HepG2 (cell line): ENCODE data around the gene CCDC180. TPM values are rescaled to one million over a fixed set of nuclear protein-coding genes. Genes with fewer than 3 reads are reported as not detected.

Experiments
- ATAC-seq: fragments of 200-7000 bp; cut with Tn5 transposase; 3 replicates; pipeline ENCODE4 v1.9.1; 2020; ENCODE audit warnings: mild to moderate bottlenecking, moderate library complexity
- BruUV-seq: library from RNA; stranded (reverse); fragments of 400-500 nt; replicated peaks from 2 replicates; lab custom pipeline; 2021; lab: Mats Ljungman, UMichigan
- CTCF ChIA-PET: fragments of 300-600 bp; formaldehyde crosslinking; extraction: SDS; loops from one replicate; lab custom pipeline; 2021; ENCODE audit warnings: low total read pairs, inconsistent platforms, low intra/inter-chr PET ratio; lab: Yijun Ruan, JAX
- POLR2A ChIA-PET: fragments of 350-600 bp; sonication (Branson Sonifier 250); formaldehyde crosslinking; loops from one replicate; lab custom pipeline; 2020; ENCODE audit warnings: antibody characterized with exemption, inconsistent platforms; lab: Yijun Ruan, JAX
- DNase-seq: peaks from one replicate; pipeline ENCODE4 v3.0.0-alpha.2; 2015; ENCODE audit warnings: low spot score
- FAIRE-seq: peaks from 3 replicates; lab custom pipeline; 2011; peaks lifted over from hg19 to GRCh38; lab: Jason Lieb, UNC
- H2AFZ ChIP-seq: one replicate; pipeline ENCODE4 v1.6.1; 2011; ENCODE audit warnings: low read length, inconsistent platforms
- H3K27ac ChIP-seq: fragments of 300-600 bp; 3 replicates; pipeline ENCODE4 v1.8.0; 2011; ENCODE audit warnings: mixed run types, mild to moderate bottlenecking, mixed read lengths, low read length, inconsistent platforms; ENCODE audit not compliant: insufficient read depth; ENCODE audit errors: extremely low read length
- H3K27me3 ChIP-seq, 2 experiments: fragments of 200-600 bp in 1 of 2; 2 replicates in 1 of 2; 3 replicates in 1 of 2; pipeline versions ENCODE4 v1.6.0 to v1.8.0; 2011; ENCODE audit warnings: low read length in 2 of 2, mild to moderate bottlenecking in 2 of 2, moderate library complexity in 2 of 2, inconsistent platforms in 1 of 2; ENCODE audit not compliant: insufficient read depth in 2 of 2, control insufficient read depth in 1 of 2
- H3K36me3 ChIP-seq, 2 experiments: fragments of 200-600 bp in 1 of 2; replicated peaks in 1 of 2; 2 replicates in 1 of 2; 3 replicates in 1 of 2; pipeline versions ENCODE4 v1.5.1 to v1.8.0; 2011; ENCODE audit warnings: low read length in 2 of 2, inconsistent platforms in 1 of 2; ENCODE audit not compliant: insufficient read depth in 2 of 2, control insufficient read depth in 1 of 2
- H3K4me1 ChIP-seq: 2 replicates; pipeline ENCODE4 v1.5.1; 2012; ENCODE audit warnings: low read length, inconsistent platforms; ENCODE audit not compliant: insufficient read depth
- H3K4me2 ChIP-seq: 2 replicates; pipeline ENCODE4 v1.6.0; 2011; ENCODE audit warnings: low read depth, low read length, inconsistent platforms
- H3K4me3 ChIP-seq, 3 experiments: fragments of 200-600 bp in 1 of 3; sonication (generic), shearing (Covaris generic) in 1 of 3; replicated peaks in 1 of 3; 2 replicates each; pipeline ENCODE4 v1.5.1; 2011 to 2016; ENCODE audit warnings: low read length in 3 of 3, inconsistent platforms in 2 of 3, low read depth in 2 of 3, mild to moderate bottlenecking in 2 of 3, control low read depth in 1 of 3, mixed read lengths in 1 of 3; ENCODE audit not compliant: insufficient read depth in 1 of 3
- H3K79me2 ChIP-seq: one replicate; pipeline ENCODE4 v1.6.1; 2011; ENCODE audit warnings: low read length, inconsistent platforms; ENCODE audit not compliant: insufficient read depth
- H3K9ac ChIP-seq: 2 replicates; pipeline ENCODE4 v1.6.0; 2011; ENCODE audit warnings: mild to moderate bottlenecking, low read depth, low read length, inconsistent platforms; ENCODE audit not compliant: insufficient read depth
- H3K9me3 ChIP-seq: 2 replicates; pipeline ENCODE4 v1.5.1; 2012; ENCODE audit warnings: mild to moderate bottlenecking, low read length
- H4K20me1 ChIP-seq: 2 replicates; pipeline ENCODE4 v1.6.0; 2011; ENCODE audit warnings: inconsistent platforms, mild to moderate bottlenecking, low read length, moderate library complexity; ENCODE audit not compliant: insufficient read depth
- BRF2 ChIP-seq: sonication (generic); formaldehyde crosslinking; IDR thresholded peaks from 2 replicates; pipeline ENCODE4 v1.8.1; 2022; ENCODE audit warnings: mild to moderate bottlenecking, missing genetic modification reagents
- JARID2 ChIP-seq: sonication (generic); formaldehyde crosslinking; IDR thresholded peaks from 2 replicates; pipeline ENCODE4 v1.8.1; 2023; ENCODE audit warnings: missing genetic modification reagents, inconsistent platforms; ENCODE audit not compliant: insufficient replicate concordance
- WGBS: methylation state at CpG from one replicate; pipeline ENCODE4 v1.1.6; 2017; ENCODE audit warnings: low lambda C conversion rate; 5-methylcytosine and 5-hydroxymethylcytosine counted together
- in situ Hi-C: cut with HindIII; loops from 2 replicates; pipeline ENCODE4 v1.10.0; 2017; ENCODE audit warnings: low pct_unique_long_range_greater_than_20kb; ENCODE audit not compliant: extremely low pct_ligation_motif_present
- intact Hi-C: fragments of 100-400 bp; cut with micrococcal nuclease; formaldehyde crosslinking; loops from one replicate; pipeline ENCODE4 v1.10.0; 2022; ENCODE audit not compliant: unreplicated experiment
- polyA plus RNA-seq, 8 experiments: library from polyadenylated mRNA; depleted of rRNA in 3 of 8; stranded (reverse) in 7 of 8; unstranded in 1 of 8; fragments of >200 nt; fragmentation: Illumina TruSeq in 4 of 8; extraction: Trizol in 4 of 8; gene quantifications; 2 replicates each; pipeline versions ENCODE4 v1.2.1 to v1.2.3, GENCODE V29; 2011 to 2016; ENCODE audit warnings: low read depth in 4 of 8, missing spikeins in 1 of 8, mixed read lengths in 1 of 8; ENCODE audit not compliant: insufficient read depth in 1 of 8
- total RNA-seq, 5 experiments: library from RNA; depleted of rRNA; stranded (reverse); fragments of >200 nt; fragmentation: Illumina TruSeq; extraction: Trizol; gene quantifications; 2 replicates each; pipeline ENCODE4 v1.2.3, GENCODE V29; 2016; ENCODE audit warnings: low read depth in 1 of 5
- TF ChIP-seq, protein P1 (sequence below): IDR thresholded peaks from 2 replicates; pipeline ENCODE4 v1.6.1; 2016

The CCDC180 gene
- total and polyA plus RNA-seq, 2 of the 13 experiments (the other 11 are each of a cell fraction or from before 2014, with no cell fraction given): 2.2 to 2.5 TPM

DNA sequence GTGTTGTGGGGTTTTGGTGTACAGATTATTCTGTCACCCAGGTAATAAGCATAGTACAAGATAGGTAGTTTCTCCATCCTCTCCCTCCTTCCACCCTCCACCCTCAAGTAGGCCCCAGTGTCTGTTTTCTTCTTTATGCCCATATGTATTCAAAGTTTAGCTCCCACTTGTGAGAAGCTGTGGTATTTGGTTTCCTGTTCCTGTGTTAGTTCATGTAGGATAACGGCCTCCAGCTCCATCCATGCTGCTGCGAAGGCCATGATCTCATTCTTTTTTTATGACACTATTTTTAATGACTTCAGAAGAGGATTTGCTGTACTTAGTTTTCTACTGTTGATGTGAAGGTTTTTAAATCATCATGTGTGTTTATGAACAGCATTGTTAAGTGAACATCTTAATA, 11.9 kb downstream of the CCDC180 start (continued):
- no peak for TF ChIP-seq BRF2 (CRISPR knock-in tag)
- TF ChIP-seq, protein P1, sequence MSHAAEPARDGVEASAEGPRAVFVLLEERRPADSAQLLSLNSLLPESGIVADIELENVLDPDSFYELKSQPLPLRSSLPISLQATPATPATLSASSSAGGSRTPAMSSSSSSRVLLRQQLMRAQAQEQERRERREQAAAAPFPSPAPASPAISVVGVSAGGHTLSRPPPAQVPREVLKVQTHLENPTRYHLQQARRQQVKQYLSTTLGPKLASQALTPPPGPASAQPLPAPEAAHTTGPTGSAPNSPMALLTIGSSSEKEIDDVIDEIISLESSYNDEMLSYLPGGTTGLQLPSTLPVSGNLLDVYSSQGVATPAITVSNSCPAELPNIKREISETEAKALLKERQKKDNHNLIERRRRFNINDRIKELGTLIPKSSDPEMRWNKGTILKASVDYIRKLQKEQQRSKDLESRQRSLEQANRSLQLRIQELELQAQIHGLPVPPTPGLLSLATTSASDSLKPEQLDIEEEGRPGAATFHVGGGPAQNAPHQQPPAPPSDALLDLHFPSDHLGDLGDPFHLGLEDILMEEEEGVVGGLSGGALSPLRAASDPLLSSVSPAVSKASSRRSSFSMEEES (CRISPR knock-in tag): no peak

- H3K9ac ChIP-seq: no peak overlapping the region
- 79% methylated on average over 5 of the region's 5 CpGs for WGBS
- no peaks in the 10 kb centered on the region for H3K79me2 ChIP-seq
- no peaks in the 10 kb centered on the region for H4K20me1 ChIP-seq
- H3K4me3 ChIP-seq: no peak overlapping the region
- no peaks in the 10 kb centered on the region; a peak in 1 of 5 replicates for H3K27me3 ChIP-seq
- no peak for TF ChIP-seq JARID2 (CRISPR knock-in tag)
- H3K4me2 ChIP-seq: no peak overlapping the region
- no peaks in the 10 kb centered on the region; a peak in 1 of 5 replicates for H3K36me3 ChIP-seq
- no peaks in the 10 kb centered on the region for H3K4me1 ChIP-seq
- H2AFZ ChIP-seq: no peak overlapping the region
- CTCF ChIA-PET: no interaction called here
- ATAC-seq (no peak), DNase-seq (no peak), FAIRE-seq (no peak)
- no TSS peak for BruUV-seq
- in situ Hi-C loops (no loop called here), intact Hi-C loops (no loop called here)
- POLR2A ChIA-PET: no interaction called here
- no peak overlapping the region for H3K27ac ChIP-seq
- H3K9me3 ChIP-seq: no peaks in the 10 kb centered on the region
Measured at GRCh38 chr9:97320080-97320642, 12.7 kb downstream of the CCDC180 start.
